HL-60 (cell line): ENCODE measurements around the gene SHROOM3.

Source experiments
- DNase-seq, 2 experiments: peaks; one replicate each; pipeline ENCODE4 v3.0.0-alpha.2; 2010 to 2020; ENCODE audit warnings: low read depth in 1 of 2, low spot score in 1 of 2
- H3K27ac ChIP-seq: fragments of 250-450 bp; sonication (Bioruptor Pico); replicated peaks from 2 replicates; pipeline ENCODE4 v1.5.1; 2020; ENCODE audit warnings: mild to moderate bottlenecking, moderate library complexity
- H3K27me3 ChIP-seq: fragments of 250-450 bp; sonication (Bioruptor Pico); 2 replicates; pipeline ENCODE4 v1.5.1; 2021; ENCODE audit warnings: mild to moderate bottlenecking, moderate library complexity; ENCODE audit not compliant: insufficient read depth, poor library complexity, severe bottlenecking
- H3K4me3 ChIP-seq: replicated peaks from 2 replicates; pipeline ENCODE4 v1.5.1; 2011; ENCODE audit warnings: mild to moderate bottlenecking, control low read depth, low read length; ENCODE audit not compliant: insufficient read depth
- CTCF ChIP-seq: IDR thresholded peaks from one replicate; pipeline ENCODE4 v1.5.1; 2011; ENCODE audit warnings: low read length, control low read depth, inconsistent platforms; ENCODE audit not compliant: insufficient read depth
- GABPA ChIP-seq: IDR thresholded peaks from 2 replicates; pipeline ENCODE4 v1.6.1; 2012; ENCODE audit warnings: low read depth
- POLR2AphosphoS5 ChIP-seq: IDR thresholded peaks from 2 replicates; pipeline ENCODE4 v1.6.1; 2012; ENCODE audit warnings: low read depth
- REST ChIP-seq: IDR thresholded peaks from 2 replicates; pipeline ENCODE4 v1.6.1; 2012; ENCODE audit warnings: low read depth; ENCODE audit not compliant: insufficient replicate concordance
- SPI1 ChIP-seq: IDR thresholded peaks from 2 replicates; pipeline ENCODE4 v1.6.1; 2012; ENCODE audit warnings: low read depth, mild to moderate bottlenecking, borderline replicate concordance

Gene SHROOM3

GRCh38 chr4:76589872-76590797 lies 155.1 kb downstream of the SHROOM3 start:
- no peak for TF ChIP-seq POLR2AphosphoS5
- TF ChIP-seq GABPA, result no peak
- TF ChIP-seq SPI1, result no peak
- TF ChIP-seq REST, result no peak
- TF ChIP-seq CTCF, result no peak
- Histone ChIP-seq H3K27me3 (peaks cover 25% of the 10 kb centered on the region), H3K27ac (no peak overlapping the region), H3K4me3 (no peak overlapping the region)
- no peak for DNase-seq

- no peak overlapping the region for H3K27ac ChIP-seq
- H3K4me3 ChIP-seq, result no peak overlapping the region
- TF ChIP-seq SPI1, result no peak
- no peak for TF ChIP-seq CTCF
- TF ChIP-seq REST, result no peak
- TF ChIP-seq POLR2AphosphoS5, result no peak
- no peak for TF ChIP-seq GABPA
- H3K27me3 ChIP-seq, result peaks cover 18% of the 10 kb centered on the region
- DNase-seq, result no peak
Measured at GRCh38 chr4:76590798-76591281, 155.8 kb downstream of the SHROOM3 start.

- peaks cover 6% of the 10 kb centered on the region for H3K27me3 ChIP-seq
- no peak for DNase-seq
- no peak overlapping the region for H3K27ac ChIP-seq
- H3K4me3 ChIP-seq, result no peak overlapping the region
- TF ChIP-seq REST, result no peak
- no peak for TF ChIP-seq CTCF
- no peak for TF ChIP-seq SPI1
- TF ChIP-seq POLR2AphosphoS5, result no peak
- TF ChIP-seq GABPA, result no peak
Measured at GRCh38 chr4:76591992-76592391, 157.0 kb downstream of the SHROOM3 start.
